RWPE1 (cell line): ENCODE measurements around the gene PKIG.

ENCODE experiments used
- CTCF ChIA-PET: fragments of 350-600 bp; sonication (Branson Sonifier 250); formaldehyde crosslinking; extraction: SDS; loops from one replicate; lab custom pipeline; 2021; lab: Yijun Ruan, JAX
- POLR2A ChIA-PET: fragments of 400-600 bp; formaldehyde crosslinking; extraction: SDS; loops from one replicate; lab custom pipeline; 2020; ENCODE audit warnings: antibody characterized with exemption; ENCODE audit not compliant: low non-redundant PET; lab: Yijun Ruan, JAX
- DNase-seq: peaks from one replicate; pipeline ENCODE4 v3.0.0; 2012; ENCODE audit warnings: low spot score
- H3K27ac ChIP-seq: fragments of 450-650 bp; 2 replicates; pipeline ENCODE4 v1.5.1; 2017
- TF ChIP-seq, protein P1 (sequence below): fragments of 450-650 bp; conservative IDR thresholded peaks from 2 replicates; pipeline ENCODE4 v1.5.1; 2017; ENCODE audit warnings: low read depth, mild to moderate bottlenecking

Gene PKIG

DNA sequence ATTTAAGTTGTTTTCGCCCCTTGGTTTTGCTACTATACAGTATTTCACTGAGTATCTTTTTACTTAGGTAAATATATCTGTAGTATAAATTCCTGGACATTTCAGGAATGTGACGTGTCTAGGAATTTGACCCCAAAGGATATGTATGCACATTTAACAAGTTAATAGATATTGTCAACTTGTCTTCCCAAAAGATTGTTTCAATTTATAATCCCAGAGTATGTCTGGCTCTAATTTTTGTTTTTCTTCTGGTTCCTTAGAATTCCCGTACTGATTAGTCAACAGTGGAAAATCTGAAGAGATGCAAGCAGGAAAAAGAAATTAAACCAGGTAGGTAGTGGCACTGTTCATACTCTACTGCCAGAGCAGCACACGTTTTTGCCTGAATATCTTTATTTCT, 7.2 kb downstream of the PKIG start:
- no peak overlapping the region for H3K27ac ChIP-seq
- DNase-seq, result no peak
- CTCF ChIA-PET, result no interaction called here
- POLR2A ChIA-PET, result no interaction called here
- TF ChIP-seq, protein P1, sequence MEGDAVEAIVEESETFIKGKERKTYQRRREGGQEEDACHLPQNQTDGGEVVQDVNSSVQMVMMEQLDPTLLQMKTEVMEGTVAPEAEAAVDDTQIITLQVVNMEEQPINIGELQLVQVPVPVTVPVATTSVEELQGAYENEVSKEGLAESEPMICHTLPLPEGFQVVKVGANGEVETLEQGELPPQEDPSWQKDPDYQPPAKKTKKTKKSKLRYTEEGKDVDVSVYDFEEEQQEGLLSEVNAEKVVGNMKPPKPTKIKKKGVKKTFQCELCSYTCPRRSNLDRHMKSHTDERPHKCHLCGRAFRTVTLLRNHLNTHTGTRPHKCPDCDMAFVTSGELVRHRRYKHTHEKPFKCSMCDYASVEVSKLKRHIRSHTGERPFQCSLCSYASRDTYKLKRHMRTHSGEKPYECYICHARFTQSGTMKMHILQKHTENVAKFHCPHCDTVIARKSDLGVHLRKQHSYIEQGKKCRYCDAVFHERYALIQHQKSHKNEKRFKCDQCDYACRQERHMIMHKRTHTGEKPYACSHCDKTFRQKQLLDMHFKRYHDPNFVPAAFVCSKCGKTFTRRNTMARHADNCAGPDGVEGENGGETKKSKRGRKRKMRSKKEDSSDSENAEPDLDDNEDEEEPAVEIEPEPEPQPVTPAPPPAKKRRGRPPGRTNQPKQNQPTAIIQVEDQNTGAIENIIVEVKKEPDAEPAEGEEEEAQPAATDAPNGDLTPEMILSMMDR, result no peak

DNA sequence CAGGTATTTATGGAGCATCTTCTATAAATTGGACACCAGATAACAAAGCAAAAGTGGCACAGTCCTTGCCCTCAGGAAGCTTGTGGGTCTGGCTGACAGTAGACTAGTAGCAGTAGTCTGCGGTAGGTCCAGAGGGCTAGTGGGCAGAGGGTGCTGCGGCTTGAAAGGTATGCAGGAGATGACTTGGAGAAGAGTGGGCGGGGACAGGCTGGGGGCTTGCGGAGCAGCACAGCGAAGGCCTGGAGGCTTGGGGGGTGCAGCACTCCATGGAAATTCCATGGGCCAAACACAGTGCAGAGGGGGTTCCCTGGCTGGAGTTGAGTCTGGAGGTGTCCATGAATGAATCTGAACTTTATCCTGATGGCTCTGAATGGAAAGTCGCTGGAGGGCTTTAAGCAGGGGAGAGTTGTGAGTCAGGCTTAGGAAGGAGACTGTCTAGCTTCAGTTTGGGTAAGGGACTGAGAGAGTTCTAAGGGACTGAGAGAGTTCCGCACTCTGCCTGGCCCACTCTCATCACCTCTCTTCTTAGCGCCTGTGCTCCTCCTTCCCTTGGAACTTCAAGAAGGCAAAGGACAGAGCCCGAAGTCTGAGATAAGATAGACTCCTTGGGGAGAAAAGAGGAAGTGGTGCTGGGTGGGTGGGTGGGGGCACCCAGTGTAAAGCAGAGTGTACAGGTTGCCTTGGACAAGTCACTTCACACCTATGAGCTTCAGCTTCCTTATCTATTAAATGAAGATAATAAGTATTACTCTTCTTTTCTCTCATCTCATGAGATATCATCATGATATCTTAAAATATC, 8.8 kb downstream of the PKIG start:
- no peak for DNase-seq

DNA sequence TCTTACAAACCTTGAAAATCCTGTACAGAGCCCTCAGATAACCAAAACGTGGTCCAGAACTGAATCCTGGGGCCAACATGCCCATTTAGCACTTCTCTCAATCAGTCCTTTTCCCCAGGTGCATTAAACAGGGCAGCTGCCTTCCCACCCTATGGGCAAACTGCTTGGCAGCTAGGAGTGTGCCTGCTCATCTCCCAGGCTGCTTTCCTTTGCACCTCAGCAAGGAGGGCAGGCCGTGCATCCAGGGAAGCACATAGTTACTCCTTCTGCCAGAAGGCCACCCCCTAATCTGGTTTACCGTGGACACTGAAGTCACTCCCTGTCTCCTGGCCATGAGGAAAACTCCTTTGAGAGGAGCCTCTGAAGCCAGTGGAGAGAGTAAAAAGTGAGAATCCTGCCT, 10.0 kb downstream of the PKIG start:
- TF ChIP-seq, protein P1, result no peak
- H3K27ac ChIP-seq, result no peak overlapping the region
- ChIA-PET POLR2A (no interaction called here), CTCF (interaction anchor here (0.6 to 1.0 kb wide), 2 partner anchors 11 to 24 kb away, joined by 3 read pairs; no protein-coding TSS in a partner anchor)
- DNase-seq, result no peak

More for the DNA sequence above, 8.8 kb downstream of the PKIG start:
- TF ChIP-seq, protein P1, result no peak
- H3K27ac ChIP-seq, result no peak overlapping the region
- CTCF ChIA-PET, result no interaction called here
- POLR2A ChIA-PET, result no interaction called here

DNA sequence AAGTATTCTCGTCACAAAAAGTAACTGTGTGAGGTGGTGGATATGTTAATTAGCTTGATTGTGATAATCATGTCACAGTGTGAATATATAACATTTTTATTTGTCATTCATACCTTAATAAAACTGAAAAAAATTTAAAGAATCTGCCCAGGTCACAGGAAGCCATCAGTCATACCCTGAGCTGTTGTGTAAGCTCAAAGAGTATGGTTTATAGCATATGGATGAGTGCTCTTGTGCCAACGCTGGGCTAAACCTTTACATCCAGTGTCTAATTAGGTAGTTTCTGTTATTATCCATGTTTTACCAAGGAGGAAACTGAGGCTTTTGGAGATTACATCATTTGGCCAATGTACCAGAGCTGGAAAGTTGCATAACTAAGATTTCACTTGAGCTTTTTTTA, 11.4 kb downstream of the PKIG start:
- TF ChIP-seq, protein P1, result no peak

DNA sequence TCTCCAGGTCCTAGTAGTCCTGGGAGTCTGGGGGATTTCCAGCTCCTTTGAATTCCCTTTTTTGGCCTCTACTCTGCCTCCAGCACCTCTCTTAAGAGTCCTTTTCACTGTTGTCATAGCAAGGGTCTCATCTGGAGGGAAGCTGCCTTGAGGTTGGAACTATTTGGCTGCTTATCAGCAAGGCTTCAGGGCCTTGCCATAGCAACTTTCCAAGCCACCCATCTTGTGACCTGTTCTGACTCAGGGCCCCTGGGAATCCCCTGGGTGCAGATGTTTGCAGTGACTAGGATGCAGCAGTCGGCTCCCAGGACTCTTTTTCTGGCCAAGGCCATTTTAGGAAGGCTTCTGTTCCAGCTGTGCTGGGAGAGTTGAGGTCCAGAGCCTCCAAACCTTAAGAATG, 12.4 kb downstream of the PKIG start:
- H3K27ac ChIP-seq, result no peak overlapping the region
- ChIA-PET POLR2A (no interaction called here), CTCF (interaction anchor here (0.7 to 1.0 kb wide), 2 partner anchors 19 to 128 kb away, joined by 3 read pairs; no protein-coding TSS in a partner anchor)
- TF ChIP-seq, protein P1, result no peak
- no peak for DNase-seq

More for the DNA sequence above, 11.4 kb downstream of the PKIG start:
- ChIA-PET POLR2A (interaction anchor here (0.7 kb wide), 1 partner anchor 7 kb away, joined by 3 read pairs; no protein-coding TSS in a partner anchor), CTCF (no interaction called here)
- DNase-seq, result no peak
- no peak overlapping the region for H3K27ac ChIP-seq

DNA sequence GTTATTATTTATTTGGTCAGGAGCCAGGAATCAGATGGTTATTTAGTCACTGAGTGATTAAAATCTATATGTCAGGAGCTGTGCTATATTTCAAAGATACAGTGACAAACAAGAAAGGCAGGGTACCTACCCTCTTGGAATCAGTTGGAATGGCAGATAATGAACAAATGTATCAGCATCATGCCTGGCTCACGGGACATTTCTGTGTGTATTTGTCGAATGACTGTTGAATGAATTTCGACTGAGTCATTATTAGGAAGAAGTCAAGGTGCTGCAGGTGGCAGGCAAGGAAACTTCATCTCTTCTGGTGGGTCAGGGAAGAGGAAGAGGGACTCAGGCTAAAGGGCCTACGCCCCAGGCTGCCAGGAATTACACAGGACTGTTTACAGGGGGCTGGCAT, 13.6 kb downstream of the PKIG start:
- no peak overlapping the region for H3K27ac ChIP-seq
- ChIA-PET POLR2A (no interaction called here), CTCF (interaction anchor here (0.7 to 1.0 kb wide), 2 partner anchors 125 to 211 kb away, joined by 4 read pairs; no protein-coding TSS in a partner anchor)
- TF ChIP-seq, protein P1, result no peak
- no peak for DNase-seq
